H1 (cell line): Measurements from ENCODE around the gene ST6GALNAC3. TPM values are rescaled to one million over a fixed set of nuclear protein-coding genes. Genes with fewer than 3 reads are reported as not detected.

ENCODE experiments used
- CTCF ChIA-PET: fragments of 300-600 bp; sonication (Branson Sonifier 250); formaldehyde crosslinking; loops from one replicate; lab custom pipeline; 2021; ENCODE audit not compliant: partially characterized antibody; lab: Charles Lee
- POLR2A ChIA-PET: fragments of 300-600 bp; sonication (Branson Sonifier 250); formaldehyde crosslinking; loops from one replicate; lab custom pipeline; 2021; ENCODE audit warnings: inconsistent platforms; ENCODE audit not compliant: partially characterized antibody; lab: Charles Lee
- DNase-seq, 2 experiments: peaks; one replicate each; pipeline versions ENCODE4 v3.0.0 to v3.0.0-alpha.2; 2010 to 2022; ENCODE audit warnings: low spot score in 2 of 2, low read depth in 1 of 2, mixed read lengths in 1 of 2
- FAIRE-seq: peaks from 2 replicates; lab custom pipeline; 2011; peaks lifted over from hg19 to GRCh38; lab: Jason Lieb, UNC
- H2AFZ ChIP-seq: 2 replicates; pipeline ENCODE4 v1.8.1; 2012; ENCODE audit warnings: low read length, inconsistent platforms
- H2AK5ac ChIP-seq: 2 replicates; pipeline ENCODE4 v1.6.1; 2013; ENCODE audit warnings: low read depth, low read length
- H2BK120ac ChIP-seq: replicated peaks from 2 replicates; pipeline ENCODE3; 2013; ENCODE audit warnings: low read depth, low read length, inconsistent platforms
- H2BK12ac ChIP-seq: 2 replicates; pipeline ENCODE4 v1.6.1; 2013; ENCODE audit warnings: low read depth, low read length
- H2BK15ac ChIP-seq: 2 replicates; pipeline ENCODE4 v1.6.1; 2013; ENCODE audit warnings: low read length
- H2BK20ac ChIP-seq: 2 replicates; pipeline ENCODE4 v1.6.1; 2013; ENCODE audit warnings: low read length
- H2BK5ac ChIP-seq: 2 replicates; pipeline ENCODE4 v1.6.1; 2013; ENCODE audit warnings: low read depth, low read length
- H3K14ac ChIP-seq: 2 replicates; pipeline ENCODE4 v1.6.1; 2013; ENCODE audit warnings: inconsistent platforms; ENCODE audit not compliant: insufficient read length
- H3K18ac ChIP-seq: 2 replicates; pipeline ENCODE4 v1.6.1; 2013; ENCODE audit warnings: low read length; ENCODE audit errors: extremely low read depth
- H3K23ac ChIP-seq: 2 replicates; pipeline ENCODE4 v1.6.1; 2013; ENCODE audit warnings: inconsistent platforms; ENCODE audit not compliant: insufficient read length
- H3K23me2 ChIP-seq: 2 replicates; pipeline ENCODE4 v1.6.1; 2013; ENCODE audit warnings: low read depth, low read length
- H3K27ac ChIP-seq: 2 replicates; pipeline ENCODE4 v1.6.1; 2011; ENCODE audit warnings: low read depth, low read length, inconsistent platforms
- H3K27me3 ChIP-seq, 4 experiments: replicated peaks in 1 of 4; 1 replicate in 1 of 4; 2 replicates in 3 of 4; pipeline versions ENCODE4 v1.6.1 to v1.8.1; 2011 to 2013; ENCODE audit warnings: low read length in 3 of 4, mild to moderate bottlenecking in 3 of 4, inconsistent platforms in 2 of 4, mixed read lengths in 2 of 4, moderate library complexity in 1 of 4; ENCODE audit not compliant: control insufficient read depth in 3 of 4, insufficient read depth in 3 of 4; ENCODE audit errors: extremely low read depth in 1 of 4
- H3K36me3 ChIP-seq, 4 experiments: 2 replicates each; pipeline versions ENCODE4 v1.6.1 to v1.8.1; 2011 to 2013; ENCODE audit warnings: mild to moderate bottlenecking in 4 of 4, low read length in 3 of 4, moderate library complexity in 2 of 4, control low read depth in 1 of 4, inconsistent platforms in 1 of 4; ENCODE audit not compliant: insufficient read depth in 4 of 4, control insufficient read depth in 2 of 4
- H3K4ac ChIP-seq: replicated peaks from 2 replicates; pipeline ENCODE3; 2013; ENCODE audit warnings: low read length, low read depth, mixed read lengths, inconsistent platforms; ENCODE audit not compliant: insufficient read length
- H3K4me1 ChIP-seq, 4 experiments: replicated peaks in 1 of 4; 1 replicate in 1 of 4; 2 replicates in 3 of 4; pipeline versions ENCODE4 v1.6.1 to v1.8.1; 2011 to 2013; ENCODE audit warnings: low read length in 3 of 4, inconsistent platforms in 2 of 4, mixed read lengths in 1 of 4; ENCODE audit not compliant: insufficient read depth in 4 of 4, control insufficient read depth in 3 of 4
- H3K4me2 ChIP-seq, 2 experiments: 2 replicates each; pipeline versions ENCODE4 v1.6.1 to v1.8.1; 2011 to 2013; ENCODE audit warnings: low read depth in 2 of 2, low read length in 2 of 2, control low read depth in 1 of 2, inconsistent platforms in 1 of 2, mild to moderate bottlenecking in 1 of 2; ENCODE audit not compliant: insufficient read depth in 1 of 2
- H3K4me3 ChIP-seq, 4 experiments: fragments of 200-600, 300-600 bp in 1 of 4; sonication (generic), shearing (Covaris generic), sonication (Bioruptor Twin) in 1 of 4; 2 replicates each; pipeline versions ENCODE4 v1.5.1 to v1.8.1; 2011 to 2016; ENCODE audit warnings: low read length in 4 of 4, low read depth in 3 of 4, control low read depth in 2 of 4, inconsistent platforms in 2 of 4, mild to moderate bottlenecking in 2 of 4, mixed read lengths in 1 of 4, moderate library complexity in 1 of 4; ENCODE audit not compliant: insufficient read depth in 2 of 4; ENCODE audit errors: extremely low read depth in 1 of 4
- H3K56ac ChIP-seq: replicated peaks from 2 replicates; pipeline ENCODE3; 2013; ENCODE audit warnings: low read depth, mild to moderate bottlenecking, mixed read lengths, low read length, inconsistent platforms; ENCODE audit not compliant: insufficient read length
- H3K79me1 ChIP-seq: 2 replicates; pipeline ENCODE4 v1.6.1; 2013; ENCODE audit warnings: low read depth, low read length, control low read depth
- H3K79me2 ChIP-seq, 2 experiments: 2 replicates each; pipeline versions ENCODE4 v1.6.1 to v1.8.1; 2012 to 2013; ENCODE audit warnings: low read length in 2 of 2, mild to moderate bottlenecking in 2 of 2, inconsistent platforms in 1 of 2; ENCODE audit not compliant: insufficient read depth in 2 of 2, control insufficient read depth in 1 of 2
- H3K9ac ChIP-seq, 4 experiments: replicated peaks in 1 of 4; 1 replicate in 1 of 4; 2 replicates in 3 of 4; pipeline versions ENCODE4 v1.6.1 to v1.8.1; 2011 to 2013; ENCODE audit warnings: low read depth in 3 of 4, low read length in 3 of 4, control low read depth in 2 of 4, mild to moderate bottlenecking in 2 of 4, moderate library complexity in 2 of 4, inconsistent platforms in 1 of 4; ENCODE audit errors: extremely low read depth in 1 of 4
- H3K9me3 ChIP-seq, 2 experiments: 2 replicates each; pipeline versions ENCODE4 v1.6.1 to v1.8.1; 2012 to 2013; ENCODE audit warnings: mild to moderate bottlenecking in 2 of 2, moderate library complexity in 2 of 2, control low read depth in 1 of 2, inconsistent platforms in 1 of 2, low read depth in 1 of 2, low read length in 1 of 2, mixed read lengths in 1 of 2; ENCODE audit not compliant: insufficient read depth in 2 of 2
- H4K20me1 ChIP-seq, 2 experiments: replicated peaks in 1 of 2; 2 replicates each; pipeline versions ENCODE3 to v1.8.1; 2011 to 2013; ENCODE audit warnings: inconsistent platforms in 2 of 2, low read length in 2 of 2, mild to moderate bottlenecking in 1 of 2; ENCODE audit not compliant: insufficient read depth in 2 of 2, control insufficient read depth in 1 of 2
- H4K5ac ChIP-seq: 2 replicates; pipeline ENCODE4 v1.6.1; 2013; ENCODE audit warnings: low read length, low read depth, mixed read lengths, inconsistent platforms; ENCODE audit not compliant: insufficient read length
- H4K8ac ChIP-seq: 2 replicates; pipeline ENCODE4 v1.8.0; 2013; ENCODE audit warnings: mild to moderate bottlenecking, moderate library complexity, low read length, inconsistent platforms; ENCODE audit not compliant: insufficient read depth; ENCODE audit errors: extremely low read depth
- H4K91ac ChIP-seq: replicated peaks from 2 replicates; pipeline ENCODE3; 2013; ENCODE audit warnings: low read length, mixed read lengths, inconsistent platforms; ENCODE audit not compliant: insufficient read length
- ASH2L ChIP-seq: fragments of 200-600, 300-600 bp; sonication (generic); IDR thresholded peaks from one replicate; pipeline ENCODE4 v1.7.1; 2017; ENCODE audit warnings: low read length
- BRCA1 ChIP-seq: IDR thresholded peaks from 2 replicates; pipeline ENCODE4 v1.6.1; 2012; ENCODE audit warnings: low read depth, low read length, improper control_type of control experiment
- CBX8 ChIP-seq: fragments of 300-800, 300-1000 bp; sonication (generic); IDR thresholded peaks from 2 replicates; pipeline ENCODE4 v1.7.1; 2016; ENCODE audit warnings: low read depth, low read length, borderline replicate concordance
- EGR1 ChIP-seq: IDR thresholded peaks from 2 replicates; pipeline ENCODE4 v1.6.1; 2011; ENCODE audit warnings: low read depth, low read length, borderline replicate concordance
- FOSL1 ChIP-seq: IDR thresholded peaks from 2 replicates; pipeline ENCODE4 v1.6.1; 2011; ENCODE audit warnings: mild to moderate bottlenecking, low read depth, low read length, moderate library complexity; ENCODE audit not compliant: insufficient read depth
- HDAC6 ChIP-seq: IDR thresholded peaks from one replicate; pipeline ENCODE4 v1.7.1; 2012; ENCODE audit warnings: low read depth, mild to moderate bottlenecking, inconsistent platforms, low read length, moderate library complexity
- KDM4A ChIP-seq: IDR thresholded peaks from one replicate; pipeline ENCODE4 v1.7.1; 2012; ENCODE audit warnings: low read depth, mild to moderate bottlenecking, moderate library complexity, low read length, inconsistent platforms; ENCODE audit not compliant: severe bottlenecking
- NRF1 ChIP-seq: IDR thresholded peaks from 2 replicates; pipeline ENCODE4 v1.6.1; 2011; ENCODE audit warnings: mild to moderate bottlenecking, low read depth, low read length, improper control_type of control experiment
- RAD21 ChIP-seq, 2 experiments: IDR thresholded peaks in 1 of 2; conservative IDR thresholded peaks in 1 of 2; 2 replicates each; pipeline ENCODE4 v1.6.1; 2011; ENCODE audit warnings: low read depth in 2 of 2, low read length in 2 of 2, improper control_type of control experiment in 1 of 2, inconsistent platforms in 1 of 2, mild to moderate bottlenecking in 1 of 2, moderate library complexity in 1 of 2
- RFX5 ChIP-seq: IDR thresholded peaks from 2 replicates; pipeline ENCODE4 v1.6.1; 2011; ENCODE audit warnings: low read depth, low read length, improper control_type of control experiment, borderline replicate concordance
- RXRA ChIP-seq: IDR thresholded peaks from 2 replicates; pipeline ENCODE4 v1.6.1; 2011; ENCODE audit warnings: low read depth, mild to moderate bottlenecking, low read length, moderate library complexity; ENCODE audit not compliant: insufficient read depth
- SIX5 ChIP-seq: IDR thresholded peaks from 2 replicates; pipeline ENCODE4 v1.6.1; 2011; ENCODE audit warnings: mild to moderate bottlenecking, low read depth, low read length
- SP1 ChIP-seq: IDR thresholded peaks from 2 replicates; pipeline ENCODE4 v1.6.1; 2011; ENCODE audit warnings: low read depth, low read length
- TAF7 ChIP-seq: optimal IDR thresholded peaks from 2 replicates; pipeline ENCODE3; 2011; ENCODE audit warnings: low read depth, mild to moderate bottlenecking, inconsistent platforms, low read length, moderate library complexity, borderline replicate concordance
- YY1 ChIP-seq: IDR thresholded peaks from 2 replicates; pipeline ENCODE4 v1.6.1; 2011; ENCODE audit warnings: low read depth, mild to moderate bottlenecking, low read length
- WGBS, 2 experiments: shearing (Covaris generic) in 1 of 2; methylation state at CpG; one replicate each; pipeline versions ENCODE4 v1.1.6 to v1.1.7; 2013 to 2015; ENCODE audit warnings: low lambda C conversion rate in 2 of 2, mixed read lengths in 2 of 2, inconsistent platforms in 1 of 2, low coverage in 1 of 2, missing lambda C conversion rate in 1 of 2; ENCODE audit not compliant: insufficient replicate concordance in 2 of 2, insufficient coverage in 1 of 2, insufficient read length in 1 of 2; ENCODE audit errors: extremely low coverage in 1 of 2, missing lambda C conversion rate in 1 of 2; 5-methylcytosine and 5-hydroxymethylcytosine counted together
- polyA plus RNA-seq, 7 experiments: library from polyadenylated mRNA; depleted of rRNA in 3 of 7; stranded (reverse) in 5 of 7; unstranded in 2 of 7; fragments of >200 nt in 5 of 7; fragments of 200-250 nt in 2 of 7; gene quantifications; 1 replicate in 5 of 7; 2 replicates in 1 of 7; 4 replicates in 1 of 7; pipeline versions ENCODE4 v1.2.1 to v1.2.3, GENCODE V29; 2011 to 2013; ENCODE audit warnings: missing spikeins in 2 of 7, mixed read lengths in 2 of 7
- total RNA-seq: library from RNA; stranded (reverse); fragmentation: NEBNext Ultra II Directional; extraction: Animal tissue kit (Norgen Biotek cat#: 25700); gene quantifications from 2 replicates; pipeline ENCODE4 v1.2.1, GENCODE V29; 2021

ST6GALNAC3 gene
- total and polyA plus RNA-seq, 2 of the 8 experiments (the other 6 are each of a cell fraction or from before 2014, with no cell fraction given), result 4.9 to 19.0 TPM

GRCh38 chr1:76680651-76681050 lies 606.1 kb downstream of the ST6GALNAC3 start:
- ChIA-PET POLR2A (no interaction called here), CTCF (interaction anchor here (1.2 kb wide), 1 partner anchor 11 kb away, joined by 3 read pairs; no protein-coding TSS in a partner anchor)
- 79% methylated on average over 1 of the region's 1 CpG; no CpG with 5 or more reads in 1 of the 2 experiments for WGBS, 2 experiments
- no peak overlapping the region for H2BK20ac ChIP-seq
- FAIRE-seq (no peak), DNase-seq (no peak)
- H4K5ac ChIP-seq, result no peak overlapping the region
- no peak for TF ChIP-seq YY1
- no peak for TF ChIP-seq ASH2L
- TF ChIP-seq TAF7, result no peak
- TF ChIP-seq EGR1, result no peak
- TF ChIP-seq SP1, result no peak
- no peak for TF ChIP-seq HDAC6
- TF ChIP-seq RXRA, result no peak
- TF ChIP-seq SIX5, result no peak
- no peak for TF ChIP-seq BRCA1
- TF ChIP-seq FOSL1, result no peak
- no peak for TF ChIP-seq RFX5
- TF ChIP-seq CBX8, result no peak
- no peak for TF ChIP-seq NRF1
- no peak for TF ChIP-seq KDM4A
- no peak for TF ChIP-seq RAD21 (IDR thresholded peaks at IDR 0.05 in 1 of 2, conservative IDR thresholded peaks at IDR 0.05 in 1 of 2; ENCODE audit: low read depth in 2 of 2, low read length in 2 of 2)
- H3K27ac ChIP-seq, result no peak overlapping the region
- H2BK12ac ChIP-seq, result no peak overlapping the region
- H3K79me1 ChIP-seq, result no peaks in the 10 kb centered on the region
- no peak overlapping the region for H3K14ac ChIP-seq
- no peak overlapping the region for H3K56ac ChIP-seq
- no peak overlapping the region for H2BK15ac ChIP-seq
- H2BK5ac ChIP-seq, result no peak overlapping the region
- H3K4me2 ChIP-seq, result no peak overlapping the region
- H3K9me3 ChIP-seq, result no peaks in the 10 kb centered on the region
- no peak overlapping the region for H2AK5ac ChIP-seq
- no peaks in the 10 kb centered on the region for H3K36me3 ChIP-seq
- H2BK120ac ChIP-seq, result no peak overlapping the region
- no peak overlapping the region for H3K18ac ChIP-seq
- H3K79me2 ChIP-seq, result no peaks in the 10 kb centered on the region
- no peak overlapping the region for H3K4ac ChIP-seq
- no peaks in the 10 kb centered on the region; a peak in 1 of 7 replicates for H3K4me1 ChIP-seq
- H3K9ac ChIP-seq, result no peak overlapping the region
- H3K4me3 ChIP-seq, result no peak overlapping the region
- H2AFZ ChIP-seq, result no peak overlapping the region
- no peak overlapping the region for H4K91ac ChIP-seq
- H4K20me1 ChIP-seq, result no peaks in the 10 kb centered on the region
- H3K23me2 ChIP-seq, result no peaks in the 10 kb centered on the region
- H4K8ac ChIP-seq, result no peak overlapping the region
- H3K27me3 ChIP-seq, result no peaks in the 10 kb centered on the region; a peak in 1 of 7 replicates
- H3K23ac ChIP-seq, result no peak overlapping the region
